Spinal cord (tissue), 10 donors: Measurements from ENCODE around the gene ARHGEF12. TPM values are rescaled to one million over a fixed set of nuclear protein-coding genes. Genes with fewer than 3 reads are reported as not detected.

ENCODE experiments used
- DNase-seq, 6 donors: peaks; one replicate each; pipeline versions ENCODE4 v3.0.0 to v3.0.0-alpha.2; 2013 to 2015; ENCODE audit warnings: low spot score in 6 of 6, low read depth in 4 of 6
- H3K27ac ChIP-seq: one replicate; pipeline ENCODE4 v1.5.1; 2013; ENCODE audit warnings: low read depth, low read length, control low read depth
- H3K27me3 ChIP-seq: one replicate; pipeline ENCODE4 v1.6.1; 2013; ENCODE audit warnings: low read length; ENCODE audit not compliant: control insufficient read depth, insufficient read depth
- H3K36me3 ChIP-seq: one replicate; pipeline ENCODE4 v1.6.1; 2013; ENCODE audit warnings: low read length; ENCODE audit not compliant: control insufficient read depth, insufficient read depth
- H3K4me1 ChIP-seq: one replicate; pipeline ENCODE4 v1.6.1; 2013; ENCODE audit warnings: low read length; ENCODE audit not compliant: control insufficient read depth, insufficient read depth
- H3K4me3 ChIP-seq: one replicate; pipeline ENCODE4 v1.5.1; 2013; ENCODE audit warnings: low read depth, low read length, control low read depth
- H3K9me3 ChIP-seq: one replicate; pipeline ENCODE4 v1.6.1; 2013; ENCODE audit warnings: low read length; ENCODE audit not compliant: control insufficient read depth, insufficient read depth
- WGBS: methylation state at CpG from one replicate; pipeline ENCODE4 v1.1.5; 2013; ENCODE audit warnings: missing lambda C conversion rate; ENCODE audit not compliant: insufficient coverage; 5-methylcytosine and 5-hydroxymethylcytosine counted together
- polyA plus RNA-seq, 2 donors: library from polyadenylated mRNA; unstranded; fragments of 120-200 nt; gene quantifications; one replicate each; pipeline ENCODE4 v1.2.1, GENCODE V29; 2013; ENCODE audit not compliant: insufficient read length in 2 of 2
- total RNA-seq, 2 donors: library from RNA; depleted of rRNA in 1 of 2; stranded (reverse); fragments of 120-200 nt in 1 of 2; fragments of >200 nt in 1 of 2; gene quantifications; one replicate each; pipeline versions ENCODE4 v1.2.3 to v1.2.4, GENCODE V29; 2013 to 2014
- donor health status: healthy.

The ARHGEF12 gene
- total and polyA plus RNA-seq, 4 donors: 67.9 to 179 (median 101) TPM

DNA sequence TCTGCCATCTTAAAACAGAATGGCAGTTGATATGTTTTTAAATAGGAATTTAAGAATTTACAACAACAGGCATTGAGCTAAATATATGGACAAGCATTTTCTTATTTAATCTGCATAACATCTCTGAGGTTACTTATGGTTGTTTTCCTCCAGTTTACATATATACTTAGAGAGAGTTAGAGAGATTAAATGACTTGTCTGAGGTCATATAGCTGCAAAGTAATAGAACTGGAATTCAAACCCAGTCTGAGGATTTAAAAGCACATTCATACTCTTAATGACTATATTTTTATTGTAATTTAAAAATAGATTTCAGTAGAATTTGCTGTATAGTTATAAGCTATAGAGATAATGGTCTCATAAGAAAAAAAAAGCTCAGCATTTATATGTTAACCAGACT is 93.9 kb downstream of the ARHGEF12 start:
- Histone ChIP-seq H3K4me3 (no peak overlapping the region), H3K36me3 (peaks cover 16% of the 10 kb centered on the region), H3K27me3 (no peaks in the 10 kb centered on the region), H3K4me1 (no peaks in the 10 kb centered on the region), H3K27ac (no peak overlapping the region), H3K9me3 (no peaks in the 10 kb centered on the region)
- no peak for DNase-seq

DNA sequence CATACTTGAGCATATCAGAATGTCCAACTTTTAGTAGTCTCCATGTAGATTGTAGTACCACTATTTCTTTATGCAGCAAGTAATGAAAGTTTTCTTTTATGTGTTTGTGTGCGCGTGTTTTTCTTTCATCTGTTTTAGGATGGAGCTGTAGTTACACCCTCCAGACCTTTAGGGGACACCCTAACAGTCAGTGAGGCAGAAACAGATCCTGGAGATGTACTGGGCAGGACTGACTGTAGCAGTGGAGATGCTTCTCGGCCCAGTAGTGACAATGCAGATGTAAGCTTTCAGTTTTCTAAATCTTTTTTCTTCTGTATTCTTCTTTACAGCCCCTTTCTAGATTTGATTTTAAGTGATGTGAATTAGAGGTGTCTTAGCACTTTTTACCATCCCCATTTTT is 95.4 kb downstream of the ARHGEF12 start:
- no peak for DNase-seq
- no peaks in the 10 kb centered on the region for H3K4me1 ChIP-seq
- H3K4me3 ChIP-seq: no peak overlapping the region
- no peak overlapping the region for H3K27ac ChIP-seq
- H3K9me3 ChIP-seq: no peaks in the 10 kb centered on the region
- no CpG with 5 or more reads among the region's 3 CpGs for WGBS
- peaks cover 13% of the 10 kb centered on the region for H3K36me3 ChIP-seq
- no peaks in the 10 kb centered on the region for H3K27me3 ChIP-seq

- H3K27ac ChIP-seq: no peak overlapping the region
- no peak overlapping the region for H3K4me3 ChIP-seq
- WGBS: 80% methylated on average over 3 of the region's 4 CpGs
- DNase-seq: no peak
- H3K36me3 ChIP-seq: peaks cover 8% of the 10 kb centered on the region
- H3K4me1 ChIP-seq: no peaks in the 10 kb centered on the region
- H3K9me3 ChIP-seq: no peaks in the 10 kb centered on the region
- no peaks in the 10 kb centered on the region for H3K27me3 ChIP-seq
Measured at GRCh38 chr11:120432056-120433018, 96.1 kb downstream of the ARHGEF12 start.

DNA sequence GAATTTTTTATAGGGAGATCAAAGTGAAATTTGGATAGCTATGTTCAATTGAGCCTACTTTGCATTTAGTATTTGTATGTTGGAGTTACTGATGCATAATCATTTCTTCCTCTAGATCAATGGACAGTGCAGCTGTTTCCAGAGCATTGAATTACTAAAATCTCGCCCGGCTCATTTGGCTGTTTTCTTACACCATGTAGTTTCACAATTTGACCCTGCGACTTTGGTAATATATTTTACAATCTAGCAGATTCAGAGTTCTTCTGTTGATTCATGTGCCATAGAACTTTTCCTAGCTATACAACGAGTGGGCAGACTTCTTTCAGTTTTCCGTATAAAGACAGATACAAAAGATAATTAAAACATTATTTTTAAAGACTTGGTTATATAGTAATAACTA is 105.4 kb downstream of the ARHGEF12 start:
- Histone ChIP-seq H3K27me3 (no peaks in the 10 kb centered on the region), H3K4me3 (no peak overlapping the region), H3K9me3 (no peaks in the 10 kb centered on the region), H3K27ac (no peak overlapping the region), H3K4me1 (no peaks in the 10 kb centered on the region), H3K36me3 (peaks cover 21% of the 10 kb centered on the region)
- no CpG with 5 or more reads among the region's 5 CpGs for WGBS
- no peak for DNase-seq

DNA sequence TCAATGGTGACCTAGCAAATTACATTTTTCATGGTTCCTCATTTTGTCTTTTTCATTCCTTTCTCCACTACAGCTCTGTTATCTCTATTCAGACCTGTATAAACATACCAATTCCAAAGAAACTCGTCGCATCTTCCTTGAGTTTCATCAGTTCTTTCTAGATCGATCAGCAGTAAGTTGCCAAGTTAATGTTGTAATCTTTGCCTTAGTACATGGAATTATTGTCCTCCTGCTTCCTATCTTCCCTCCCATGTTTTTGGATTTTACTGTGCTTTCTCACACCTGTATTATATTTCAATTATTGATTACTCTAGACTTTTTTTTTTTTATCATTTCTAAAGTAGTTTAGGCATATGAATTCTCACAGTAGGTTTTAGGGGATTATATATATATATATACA is 105.8 kb downstream of the ARHGEF12 start:
- WGBS: 94% methylated on average over 3 of the region's 3 CpGs
- no peak for DNase-seq

DNA sequence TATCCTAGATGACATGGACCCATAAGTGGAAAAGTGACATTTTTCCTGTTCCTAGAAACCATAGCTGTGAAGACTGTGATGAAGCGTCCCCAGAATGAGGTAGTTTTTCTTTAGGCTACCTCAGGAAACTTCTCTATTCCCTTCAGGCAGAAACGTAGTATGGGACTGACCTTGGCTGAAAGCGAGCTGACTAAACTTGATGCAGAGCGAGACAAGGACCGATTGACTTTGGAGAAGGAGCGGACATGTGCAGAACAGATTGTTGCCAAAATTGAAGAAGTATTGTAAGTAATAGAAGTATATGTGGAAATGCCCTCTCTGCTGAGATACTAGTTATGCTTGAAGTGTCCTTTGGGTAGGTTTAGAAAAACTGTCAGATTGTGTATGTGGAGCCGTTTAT is 110.6 kb downstream of the ARHGEF12 start:
- WGBS: 100% methylated on average over 4 of the region's 7 CpGs
- H3K27me3 ChIP-seq: no peaks in the 10 kb centered on the region
- no peak overlapping the region for H3K4me3 ChIP-seq
- H3K4me1 ChIP-seq: no peaks in the 10 kb centered on the region
- H3K36me3 ChIP-seq: peaks cover 48% of the 10 kb centered on the region
- no peak for DNase-seq
- no peaks in the 10 kb centered on the region for H3K9me3 ChIP-seq
- no peak overlapping the region for H3K27ac ChIP-seq

More for the DNA sequence above, 105.8 kb downstream of the ARHGEF12 start:
- H3K4me1 ChIP-seq: no peaks in the 10 kb centered on the region
- H3K4me3 ChIP-seq: no peak overlapping the region
- H3K27ac ChIP-seq: no peak overlapping the region
- H3K36me3 ChIP-seq: peaks cover 21% of the 10 kb centered on the region
- H3K9me3 ChIP-seq: no peaks in the 10 kb centered on the region
- H3K27me3 ChIP-seq: no peaks in the 10 kb centered on the region

GRCh38 chr11:120448240-120448639 is 112.0 kb downstream of the ARHGEF12 start:
- no peak overlapping the region for H3K4me3 ChIP-seq
- no peak for DNase-seq
- H3K4me1 ChIP-seq: no peaks in the 10 kb centered on the region
- H3K9me3 ChIP-seq: no peaks in the 10 kb centered on the region
- WGBS: no CpG with 5 or more reads among the region's 3 CpGs
- H3K36me3 ChIP-seq: peaks cover 54% of the 10 kb centered on the region
- H3K27ac ChIP-seq: no peak overlapping the region
- H3K27me3 ChIP-seq: no peaks in the 10 kb centered on the region

DNA sequence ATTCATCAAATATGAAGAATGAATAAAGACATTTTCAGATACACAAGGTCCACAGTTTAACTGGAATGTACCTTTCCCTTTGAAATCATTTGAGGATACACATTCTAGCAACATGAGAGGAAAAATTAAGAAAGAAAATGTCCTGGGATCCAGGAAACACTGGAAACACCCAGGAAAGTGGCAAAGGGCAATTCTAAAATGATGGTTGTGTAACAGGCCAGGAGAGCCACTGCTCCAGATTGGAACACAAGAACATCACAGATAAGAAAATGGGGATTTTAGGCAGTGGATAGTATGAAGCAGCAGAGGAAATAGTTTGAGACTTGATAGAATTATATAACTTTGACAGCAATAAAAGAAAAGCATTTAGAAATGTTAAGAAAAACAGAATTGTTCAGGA is 119.3 kb downstream of the ARHGEF12 start:
- Histone ChIP-seq H3K9me3 (no peaks in the 10 kb centered on the region), H3K27ac (no peak overlapping the region), H3K27me3 (no peaks in the 10 kb centered on the region), H3K4me1 (no peaks in the 10 kb centered on the region), H3K4me3 (no peak overlapping the region), H3K36me3 (peaks cover 35% of the 10 kb centered on the region)
- DNase-seq: no peak

DNA sequence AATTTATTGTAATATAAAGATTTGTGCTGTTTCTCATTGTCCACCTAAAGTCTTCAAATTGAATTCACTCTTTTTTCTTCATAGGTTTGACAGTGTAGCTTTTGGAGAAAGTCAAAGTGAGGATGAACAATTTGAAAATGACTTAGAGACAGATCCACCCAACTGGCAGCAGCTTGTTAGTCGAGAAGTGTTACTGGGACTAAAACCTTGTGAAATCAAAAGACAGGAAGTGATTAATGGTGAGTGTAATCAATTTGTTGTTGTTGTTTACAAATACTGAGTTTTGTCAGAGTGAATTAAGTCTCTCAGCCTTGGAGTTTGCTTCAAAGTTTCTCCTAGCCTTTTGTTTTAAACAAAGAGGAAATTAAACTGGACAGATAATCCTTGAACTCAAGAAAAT is 121.8 kb downstream of the ARHGEF12 start:
- no peak overlapping the region for H3K4me3 ChIP-seq
- 79% methylated on average over 1 of the region's 1 CpG for WGBS
- H3K9me3 ChIP-seq: no peaks in the 10 kb centered on the region
- peaks cover 16% of the 10 kb centered on the region for H3K36me3 ChIP-seq
- H3K4me1 ChIP-seq: no peaks in the 10 kb centered on the region
- H3K27ac ChIP-seq: no peak overlapping the region
- DNase-seq: no peak
- H3K27me3 ChIP-seq: no peaks in the 10 kb centered on the region

DNA sequence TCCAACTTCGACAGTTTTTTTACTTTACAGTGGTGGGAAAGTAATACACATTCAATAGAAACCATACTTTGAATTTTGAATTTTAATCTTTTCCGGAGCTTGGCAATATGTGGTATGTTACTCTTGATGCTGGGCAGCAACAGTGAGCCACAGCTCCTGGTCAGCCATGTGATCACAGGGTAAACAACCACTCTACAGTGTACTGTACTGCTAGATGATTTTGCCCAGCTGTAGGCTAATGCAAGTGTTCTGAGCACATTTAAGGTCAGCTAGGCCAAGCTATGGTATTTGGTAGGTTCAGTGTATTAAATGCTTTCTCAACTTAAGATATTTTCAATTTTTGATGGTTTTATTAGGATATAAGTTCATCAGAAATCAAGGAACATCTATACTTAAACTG is 126.6 kb downstream of the ARHGEF12 start:
- H3K27me3 ChIP-seq: no peaks in the 10 kb centered on the region
- no peak for DNase-seq
- H3K9me3 ChIP-seq: no peaks in the 10 kb centered on the region
- no peak overlapping the region for H3K4me3 ChIP-seq
- no CpG with 5 or more reads among the region's 2 CpGs for WGBS
- no peak overlapping the region for H3K27ac ChIP-seq
- peaks cover 30% of the 10 kb centered on the region for H3K36me3 ChIP-seq
- H3K4me1 ChIP-seq: no peaks in the 10 kb centered on the region
